Fibroblast of skin of back (primary cell): ENCODE data around the gene AK6.
"Not testable (repeated sequence)": the region's sequence is repeated elsewhere in the genome, so short reads cannot be mapped to it uniquely, and the experiment has no call there.

Experiments used
- DNase-seq: peaks from one replicate; pipeline ENCODE4 v3.0.0-alpha.2; 2013

AK6 gene

GRCh38 chr5:69335341-69335935 lies 33.9 kb downstream of the AK6 start:
- no peak for DNase-seq

- DNase-seq, result peak; percentile 75
Observed at GRCh38 chr5:69334793-69335268, 34.5 kb downstream of the AK6 start.

GRCh38 chr5:69333668-69334315 lies 35.5 kb downstream of the AK6 start:
- DNase-seq, result not testable (repeated sequence)

GRCh38 chr5:69331528-69332445 lies 37.5 kb downstream of the AK6 start:
- DNase-seq, result no peak

- DNase-seq, result no peak
Observed at GRCh38 chr5:69329905-69330489, 39.3 kb downstream of the AK6 start.

GRCh38 chr5:69326365-69326764 lies 43.0 kb downstream of the AK6 start:
- no peak for DNase-seq

GRCh38 chr5:69317391-69317790 lies 51.9 kb downstream of the AK6 start:
- DNase-seq, result no peak

- DNase-seq, result no peak
Observed at GRCh38 chr5:69315972-69316371, 53.3 kb downstream of the AK6 start.

- DNase-seq, result no peak
Observed at GRCh38 chr5:69313428-69313827, 55.9 kb downstream of the AK6 start.

- DNase-seq, result no peak
Observed at GRCh38 chr5:69312459-69313160, 56.7 kb downstream of the AK6 start.

- no peak for DNase-seq
Observed at GRCh38 chr5:69309380-69309779, 59.9 kb downstream of the AK6 start.

GRCh38 chr5:69308046-69308553 lies 61.2 kb downstream of the AK6 start:
- DNase-seq, result no peak

- no peak for DNase-seq
Observed at GRCh38 chr5:69305512-69305911, 63.8 kb downstream of the AK6 start.
